Dermis microvascular lymphatic vessel endothelial cell (primary cell): ENCODE measurements around the gene PATZ1. TPM values are rescaled to one million over a fixed set of nuclear protein-coding genes. Genes with fewer than 3 reads are reported as not detected.
"Not testable (repeated sequence)": the region's sequence is repeated elsewhere in the genome, so short reads cannot be mapped to it uniquely, and the experiment has no call there.

Experiments
- DNase-seq, 2 donors: peaks; one replicate each; pipeline versions ENCODE4 v3.0.0 to v3.0.0-alpha.2; 2010; ENCODE audit warnings: low read depth in 2 of 2
- total RNA-seq: library from RNA; depleted of rRNA; stranded (reverse); fragments of >200 nt; gene quantifications from 2 replicates; pipeline ENCODE4 v1.2.1, GENCODE V29; 2014

Gene PATZ1
- 11.3 and 14.4 TPM in 2 replicates for total RNA-seq

GRCh38 chr22:31346255-31346732 lies at the start of gene PATZ1:
Gene PATZ1, minus strand, starts transcription at chr22:31346346. Its CDS starts 744 bp downstream, at chr22:31345602.
- DNase-seq = peak; percentile 54 to 66

- no peak for DNase-seq
These were observed 48.2 kb upstream of the PATZ1 start for GRCh38 chr22:31394326-31394725.

- DNase-seq = no peak
These were observed 47.7 kb upstream of the PATZ1 start for GRCh38 chr22:31393893-31394292.

- not testable (repeated sequence) for DNase-seq
These were observed 32.5 kb upstream of the PATZ1 start for GRCh38 chr22:31378651-31379050.

GRCh38 chr22:31378123-31378522 lies 32.0 kb upstream of the PATZ1 start:
- DNase-seq = no peak

- no peak for DNase-seq
These were observed 31.5 kb upstream of the PATZ1 start for GRCh38 chr22:31377612-31378011.

GRCh38 chr22:31367426-31367825 lies 21.3 kb upstream of the PATZ1 start:
- no peak for DNase-seq

GRCh38 chr22:31363885-31364465 lies 17.8 kb upstream of the PATZ1 start:
- no peak for DNase-seq

- no peak for DNase-seq
These were observed 15.6 kb upstream of the PATZ1 start for GRCh38 chr22:31361743-31362142.

- no peak for DNase-seq
These were observed 13.9 kb upstream of the PATZ1 start for GRCh38 chr22:31360029-31360428.

GRCh38 chr22:31354515-31354914 lies 8.4 kb upstream of the PATZ1 start:
- DNase-seq = no peak

GRCh38 chr22:31350410-31350863 lies 4.3 kb upstream of the PATZ1 start:
- DNase-seq = peak; percentile 45 to 67

- no peak for DNase-seq
These were observed 3.8 kb upstream of the PATZ1 start for GRCh38 chr22:31349960-31350359.

- no peak for DNase-seq
These were observed 2.6 kb upstream of the PATZ1 start for GRCh38 chr22:31348766-31349165.

- not testable (repeated sequence) for DNase-seq
These were observed 1.8 kb upstream of the PATZ1 start for GRCh38 chr22:31348009-31348337.

- peak; percentile 45 to 80 for DNase-seq
These were observed 1.3 kb upstream of the PATZ1 start for GRCh38 chr22:31347251-31348008.

- peak in 1 of 2 donors; percentile 34 for DNase-seq
These were observed 646 bp upstream of the PATZ1 start for GRCh38 chr22:31346733-31347250.

GRCh38 chr22:31345331-31346254 lies 553 bp downstream of the PATZ1 start:
- DNase-seq = peak; percentile 70 to 89

GRCh38 chr22:31344578-31345330 lies 1.4 kb downstream of the PATZ1 start:
- peak in 1 of 2 donors; percentile 66 for DNase-seq

GRCh38 chr22:31344256-31344577 lies 1.9 kb downstream of the PATZ1 start:
- no peak for DNase-seq
